GM20000 (cell line): ENCODE measurements around the gene SSX2IP.

Experiments
- DNase-seq: peaks from one replicate; pipeline ENCODE4 v3.0.0; 2012; ENCODE audit warnings: low spot score
- TF ChIP-seq, protein P1 (sequence below): IDR thresholded peaks from 2 replicates; pipeline ENCODE4 v1.5.1; 2012; ENCODE audit warnings: mild to moderate bottlenecking, control low read depth; ENCODE audit errors: extremely low read depth, missing control alignments

The SSX2IP gene

DNA sequence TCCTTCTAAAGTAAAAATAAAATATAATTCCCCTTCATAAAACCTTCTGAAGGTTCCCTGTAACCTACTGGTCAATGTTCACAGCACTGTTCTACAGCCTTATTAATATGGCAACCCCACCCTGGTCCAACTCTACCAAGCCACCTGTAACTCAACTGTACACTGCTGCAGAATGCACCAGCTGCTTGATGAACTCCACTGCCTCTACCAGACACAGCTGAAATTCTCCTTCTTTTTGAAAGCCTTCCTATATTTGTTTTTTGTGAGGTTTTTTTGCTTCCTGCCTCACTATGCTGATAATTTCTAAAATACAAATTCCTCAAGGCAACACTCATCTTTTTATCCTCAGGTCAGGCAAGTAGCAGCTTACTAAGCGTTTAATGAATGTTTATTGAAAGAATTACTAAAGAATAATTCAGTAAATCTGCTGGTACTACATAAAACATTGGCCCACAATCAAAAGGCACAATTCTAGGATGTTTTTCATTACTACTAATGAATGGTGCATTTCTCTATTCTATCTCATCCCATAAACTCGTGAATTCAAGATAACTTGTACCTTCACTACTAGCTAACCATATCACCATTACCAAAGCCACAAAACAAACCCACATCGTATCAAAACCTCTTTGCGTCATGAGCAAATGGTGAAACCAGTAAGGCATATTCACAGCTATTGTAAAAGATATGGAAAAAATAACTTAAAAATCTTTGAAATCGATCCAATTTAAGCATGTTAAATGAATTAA, 2.4 kb downstream of the SSX2IP start:
- TF ChIP-seq, protein P1, sequence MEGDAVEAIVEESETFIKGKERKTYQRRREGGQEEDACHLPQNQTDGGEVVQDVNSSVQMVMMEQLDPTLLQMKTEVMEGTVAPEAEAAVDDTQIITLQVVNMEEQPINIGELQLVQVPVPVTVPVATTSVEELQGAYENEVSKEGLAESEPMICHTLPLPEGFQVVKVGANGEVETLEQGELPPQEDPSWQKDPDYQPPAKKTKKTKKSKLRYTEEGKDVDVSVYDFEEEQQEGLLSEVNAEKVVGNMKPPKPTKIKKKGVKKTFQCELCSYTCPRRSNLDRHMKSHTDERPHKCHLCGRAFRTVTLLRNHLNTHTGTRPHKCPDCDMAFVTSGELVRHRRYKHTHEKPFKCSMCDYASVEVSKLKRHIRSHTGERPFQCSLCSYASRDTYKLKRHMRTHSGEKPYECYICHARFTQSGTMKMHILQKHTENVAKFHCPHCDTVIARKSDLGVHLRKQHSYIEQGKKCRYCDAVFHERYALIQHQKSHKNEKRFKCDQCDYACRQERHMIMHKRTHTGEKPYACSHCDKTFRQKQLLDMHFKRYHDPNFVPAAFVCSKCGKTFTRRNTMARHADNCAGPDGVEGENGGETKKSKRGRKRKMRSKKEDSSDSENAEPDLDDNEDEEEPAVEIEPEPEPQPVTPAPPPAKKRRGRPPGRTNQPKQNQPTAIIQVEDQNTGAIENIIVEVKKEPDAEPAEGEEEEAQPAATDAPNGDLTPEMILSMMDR: no peak
- no peak for DNase-seq

DNA sequence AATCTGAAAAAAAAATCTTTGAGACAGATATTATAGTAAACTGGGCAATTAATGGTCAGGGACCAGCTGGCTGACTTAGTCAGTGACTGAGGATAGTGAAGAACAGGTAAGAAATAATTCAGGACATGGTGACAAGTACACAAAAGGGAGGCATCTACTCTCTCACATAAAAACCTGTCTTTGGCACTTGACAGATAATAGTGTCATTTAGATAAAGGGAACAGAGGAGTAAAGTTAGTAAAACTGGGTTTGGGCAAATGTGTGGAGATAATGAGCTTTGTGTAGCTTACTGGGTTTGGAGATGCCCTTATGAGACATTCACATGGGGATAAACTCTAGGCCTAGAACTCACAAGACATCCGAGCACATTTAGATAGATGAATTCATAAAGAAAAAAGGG, 4.0 kb downstream of the SSX2IP start:
- TF ChIP-seq, protein P1: no peak
- no peak for DNase-seq

DNA sequence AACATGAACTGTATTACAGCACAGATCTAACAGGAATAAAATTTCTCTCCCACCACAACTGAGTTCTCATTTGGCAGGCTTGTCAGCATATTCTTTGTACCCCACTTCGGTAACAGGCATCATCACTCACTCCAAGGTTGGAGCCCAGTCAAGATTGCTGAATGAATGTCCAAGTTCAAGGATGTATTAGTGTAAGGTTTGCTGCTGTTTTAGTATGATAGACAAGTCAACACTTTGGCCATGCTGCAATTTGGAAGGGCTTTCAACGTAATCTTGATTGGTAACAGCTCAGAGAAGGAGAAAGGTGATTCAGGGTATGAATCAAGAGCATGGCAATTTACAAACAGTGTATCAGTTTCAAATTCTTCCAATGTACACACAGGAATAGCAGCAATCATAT, 6.8 kb downstream of the SSX2IP start:
- TF ChIP-seq, protein P1: no peak
- DNase-seq: no peak

DNA sequence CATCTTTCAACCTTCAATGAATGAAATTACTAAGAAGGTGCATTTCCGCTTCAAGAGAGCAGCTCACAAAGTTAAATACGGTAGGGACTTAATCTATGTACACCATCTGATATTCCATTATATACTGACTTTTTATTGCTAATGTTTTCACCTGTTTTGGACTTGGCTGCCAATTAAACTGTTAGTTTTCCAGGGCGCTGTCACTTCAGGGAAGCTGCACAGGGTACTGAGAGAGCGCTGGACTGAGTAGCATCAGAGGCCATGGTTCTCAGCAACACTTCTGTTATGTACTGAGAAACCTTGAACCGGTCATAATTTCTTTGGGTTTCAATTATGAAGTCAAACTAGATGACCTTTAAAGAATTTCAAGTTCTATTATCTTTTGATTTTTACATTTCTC, 8.2 kb downstream of the SSX2IP start:
- TF ChIP-seq, protein P1: no peak
- DNase-seq: no peak

DNA sequence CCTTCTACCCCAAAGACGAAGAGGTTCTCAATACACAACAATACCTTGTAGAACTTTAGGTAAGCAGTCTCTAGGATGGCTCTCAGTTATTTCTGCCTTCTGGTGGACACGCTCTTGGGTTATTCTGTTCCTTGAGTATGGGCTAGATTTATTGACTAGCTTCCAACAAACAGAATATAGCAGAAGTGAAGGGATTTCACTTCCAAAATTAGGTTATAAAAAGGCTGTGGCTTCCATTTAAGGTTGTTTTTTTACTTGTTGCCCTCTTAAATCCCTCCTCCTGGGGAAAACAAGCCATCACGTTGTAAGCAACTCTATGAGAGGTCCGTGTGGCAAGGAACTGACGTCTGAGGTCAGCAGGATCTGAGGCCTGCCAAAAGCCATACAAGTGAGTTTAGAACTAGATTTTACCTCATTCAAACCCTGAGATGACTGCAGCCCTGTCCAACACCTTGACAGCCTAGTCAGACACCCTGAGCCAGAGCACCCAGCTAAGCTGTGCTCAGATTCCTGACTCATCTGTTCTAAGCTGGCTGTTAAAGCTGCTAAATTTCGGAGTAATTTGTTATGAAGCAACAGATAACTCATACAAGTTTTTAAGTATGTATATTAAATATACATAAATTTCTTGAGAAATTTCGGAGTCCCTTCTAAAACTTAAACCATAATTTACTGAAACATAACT, 12.7 kb downstream of the SSX2IP start:
- DNase-seq: no peak
- TF ChIP-seq, protein P1: no peak

DNA sequence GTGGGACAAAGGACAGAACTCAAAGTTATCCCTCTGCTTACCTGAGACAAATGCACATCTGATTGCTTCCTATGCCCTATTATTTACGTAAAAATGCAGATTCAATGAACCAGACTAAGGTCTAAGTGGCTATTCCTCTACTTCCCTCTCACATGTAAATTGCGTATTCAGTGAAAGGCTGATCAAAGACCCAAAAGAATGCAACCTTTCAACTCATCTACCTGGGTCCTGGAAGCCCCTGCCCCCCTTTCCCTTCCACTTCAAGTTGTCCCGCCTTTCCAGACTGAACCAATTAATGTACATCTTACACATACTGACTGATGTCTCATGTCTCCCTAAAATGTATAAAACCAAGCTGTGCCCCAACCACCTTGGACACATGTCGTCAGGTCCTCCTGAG, 14.6 kb downstream of the SSX2IP start:
- DNase-seq: no peak
- TF ChIP-seq, protein P1: no peak

DNA sequence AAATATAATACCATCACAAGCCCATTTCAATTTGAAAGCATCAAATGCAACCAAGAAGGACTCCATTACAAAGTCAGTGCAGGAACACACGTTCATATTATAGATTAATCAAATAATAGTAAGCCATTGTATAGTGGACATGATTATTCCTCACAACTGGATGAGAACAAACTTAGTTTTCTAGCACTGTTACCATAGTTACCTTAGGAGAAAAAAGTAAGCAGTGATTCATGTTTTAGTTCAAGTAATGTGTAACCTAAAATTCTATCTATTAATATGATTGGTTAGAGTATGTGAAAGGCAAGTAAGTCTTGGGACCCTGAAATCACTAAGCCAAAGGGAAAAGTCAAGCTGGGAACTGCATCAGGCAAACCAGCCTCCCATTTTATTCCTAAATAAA, 15.2 kb downstream of the SSX2IP start:
- TF ChIP-seq, protein P1: no peak
- DNase-seq: no peak
